Loucy (cell line): ENCODE data around the gene SAMD7.

Source experiments
- EZH2phosphoT487 ChIP-seq: fragments of 200-600 bp; IDR thresholded peaks from 2 replicates; pipeline ENCODE4 v1.6.1; 2018; ENCODE audit warnings: antibody characterized with exemption, mild to moderate bottlenecking, moderate library complexity, borderline replicate concordance
- TF ChIP-seq, protein P1 (sequence below): fragments of 200-600 bp; sonication (generic); conservative IDR thresholded peaks from 2 replicates; pipeline ENCODE4 v1.5.1; 2014; ENCODE audit warnings: mild to moderate bottlenecking, antibody characterized with exemption, low read length

GRCh38 chr3:169897284-169897683, 14.1 kb upstream of the SAMD7 start:
- TF ChIP-seq, protein P1, sequence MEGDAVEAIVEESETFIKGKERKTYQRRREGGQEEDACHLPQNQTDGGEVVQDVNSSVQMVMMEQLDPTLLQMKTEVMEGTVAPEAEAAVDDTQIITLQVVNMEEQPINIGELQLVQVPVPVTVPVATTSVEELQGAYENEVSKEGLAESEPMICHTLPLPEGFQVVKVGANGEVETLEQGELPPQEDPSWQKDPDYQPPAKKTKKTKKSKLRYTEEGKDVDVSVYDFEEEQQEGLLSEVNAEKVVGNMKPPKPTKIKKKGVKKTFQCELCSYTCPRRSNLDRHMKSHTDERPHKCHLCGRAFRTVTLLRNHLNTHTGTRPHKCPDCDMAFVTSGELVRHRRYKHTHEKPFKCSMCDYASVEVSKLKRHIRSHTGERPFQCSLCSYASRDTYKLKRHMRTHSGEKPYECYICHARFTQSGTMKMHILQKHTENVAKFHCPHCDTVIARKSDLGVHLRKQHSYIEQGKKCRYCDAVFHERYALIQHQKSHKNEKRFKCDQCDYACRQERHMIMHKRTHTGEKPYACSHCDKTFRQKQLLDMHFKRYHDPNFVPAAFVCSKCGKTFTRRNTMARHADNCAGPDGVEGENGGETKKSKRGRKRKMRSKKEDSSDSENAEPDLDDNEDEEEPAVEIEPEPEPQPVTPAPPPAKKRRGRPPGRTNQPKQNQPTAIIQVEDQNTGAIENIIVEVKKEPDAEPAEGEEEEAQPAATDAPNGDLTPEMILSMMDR, result no peak
- no peak for TF ChIP-seq EZH2phosphoT487
